Kidney epithelial cell (primary cell): ENCODE data around the gene ERGIC3. TPM values are rescaled to one million over a fixed set of nuclear protein-coding genes. Genes with fewer than 3 reads are reported as not detected.

Experiments
- DNase-seq: peaks from one replicate; pipeline ENCODE4 v3.0.0-alpha.2; 2010; ENCODE audit warnings: low read depth
- H3K27me3 ChIP-seq: 2 replicates; pipeline ENCODE4 v1.6.0; 2011; ENCODE audit warnings: low read length; ENCODE audit not compliant: control insufficient read depth, insufficient read depth
- H3K36me3 ChIP-seq: 2 replicates; pipeline ENCODE4 v1.5.1; 2011; ENCODE audit warnings: low read length; ENCODE audit not compliant: control insufficient read depth, insufficient read depth
- H3K4me3 ChIP-seq: 2 replicates; pipeline ENCODE4 v1.5.1; 2011; ENCODE audit warnings: low read depth, mild to moderate bottlenecking, control low read depth, low read length
- CTCF ChIP-seq: IDR thresholded peaks from 2 replicates; pipeline ENCODE4 v1.5.1; 2011; ENCODE audit warnings: mild to moderate bottlenecking, moderate library complexity, low read length, control low read depth, inconsistent platforms; ENCODE audit not compliant: insufficient read depth, poor library complexity, severe bottlenecking
- total RNA-seq: library from RNA; depleted of rRNA; stranded (reverse); fragments of >200 nt; gene quantifications from 2 replicates; pipeline ENCODE4 v1.2.3, GENCODE V29; 2015

Gene ERGIC3
- total RNA-seq, 1 donor from 2014 or later, result 215 TPM

- H3K27me3 ChIP-seq, result no peaks in the 10 kb centered on the region
- H3K4me3 ChIP-seq, result no peak overlapping the region
- TF ChIP-seq CTCF, result no peak
- no peak for DNase-seq
- H3K36me3 ChIP-seq, result peaks cover 1% of the 10 kb centered on the region
Observed at GRCh38 chr20:35499271-35499670, 42.6 kb upstream of the ERGIC3 start.

GRCh38 chr20:35502352-35502751, 39.5 kb upstream of the ERGIC3 start:
- peaks cover 3% of the 10 kb centered on the region for H3K36me3 ChIP-seq
- no peak for TF ChIP-seq CTCF
- no peak for DNase-seq

GRCh38 chr20:35503281-35503680, 38.6 kb upstream of the ERGIC3 start:
- DNase-seq, result no peak
- TF ChIP-seq CTCF, result no peak
- Histone ChIP-seq H3K4me3 (no peak overlapping the region), H3K36me3 (peaks cover 3% of the 10 kb centered on the region), H3K27me3 (no peaks in the 10 kb centered on the region)

More at GRCh38 chr20:35502352-35502751, 39.5 kb upstream of the ERGIC3 start:
- Histone ChIP-seq H3K4me3 (no peak overlapping the region), H3K27me3 (no peaks in the 10 kb centered on the region)

- no peak for TF ChIP-seq CTCF
- DNase-seq, result no peak
- H3K4me3 ChIP-seq, result no peak overlapping the region
- H3K27me3 ChIP-seq, result no peaks in the 10 kb centered on the region
- H3K36me3 ChIP-seq, result peaks cover 3% of the 10 kb centered on the region
Observed at GRCh38 chr20:35503841-35504561, 37.9 kb upstream of the ERGIC3 start.

- H3K27me3 ChIP-seq, result no peaks in the 10 kb centered on the region
- DNase-seq, result no peak
- H3K36me3 ChIP-seq, result peaks cover 3% of the 10 kb centered on the region
- H3K4me3 ChIP-seq, result no peak overlapping the region
- TF ChIP-seq CTCF, result no peak
Observed at GRCh38 chr20:35504751-35505150, 37.1 kb upstream of the ERGIC3 start.

GRCh38 chr20:35506179-35506578, 35.7 kb upstream of the ERGIC3 start:
- no peak for TF ChIP-seq CTCF
- Histone ChIP-seq H3K4me3 (no peak overlapping the region), H3K27me3 (no peaks in the 10 kb centered on the region), H3K36me3 (peaks cover 3% of the 10 kb centered on the region)
- DNase-seq, result no peak
